Astrocyte (in vitro differentiated cells and primary cell): ENCODE results near the gene IPCEF1. TPM values are rescaled to one million over a fixed set of nuclear protein-coding genes. Genes with fewer than 3 reads are reported as not detected.
A peak's percentile ranks its signal among the peaks of the same experiment; 100 is the strongest.

ENCODE experiments used
- DNase-seq: peaks from one replicate; pipeline ENCODE4 v3.0.0-alpha.2; 2010; ENCODE audit warnings: low read depth
- FAIRE-seq: peaks from 2 replicates; lab custom pipeline; 2011; peaks lifted over from hg19 to GRCh38; lab: Jason Lieb, UNC
- H2AFZ ChIP-seq: 2 replicates; pipeline ENCODE4 v1.6.0; 2012; ENCODE audit warnings: low read depth, low read length, inconsistent platforms
- H3K27ac ChIP-seq: 2 replicates; pipeline ENCODE4 v1.5.1; 2011; ENCODE audit warnings: low read depth, low read length, inconsistent platforms
- H3K27me3 ChIP-seq: 2 replicates; pipeline ENCODE4 v1.6.0; 2011; ENCODE audit warnings: low read length, inconsistent platforms; ENCODE audit not compliant: insufficient read depth
- H3K36me3 ChIP-seq: 2 replicates; pipeline ENCODE4 v1.5.1; 2011; ENCODE audit warnings: low read length, inconsistent platforms; ENCODE audit not compliant: insufficient read depth
- H3K4me1 ChIP-seq: 2 replicates; pipeline ENCODE4 v1.5.1; 2011; ENCODE audit warnings: low read length, inconsistent platforms; ENCODE audit not compliant: insufficient read depth
- H3K4me2 ChIP-seq: 2 replicates; pipeline ENCODE4 v1.6.0; 2012; ENCODE audit warnings: low read length, inconsistent platforms
- H3K4me3 ChIP-seq: 2 replicates; pipeline ENCODE4 v1.5.1; 2011; ENCODE audit warnings: low read depth, mild to moderate bottlenecking, low read length, inconsistent platforms; ENCODE audit not compliant: insufficient read depth
- H3K79me2 ChIP-seq: 2 replicates; pipeline ENCODE4 v1.6.0; 2012; ENCODE audit warnings: mild to moderate bottlenecking, low read length, inconsistent platforms; ENCODE audit not compliant: insufficient read depth
- H3K9ac ChIP-seq: 2 replicates; pipeline ENCODE4 v1.6.0; 2012; ENCODE audit warnings: mild to moderate bottlenecking, low read length, inconsistent platforms
- H3K9me3 ChIP-seq: 2 replicates; pipeline ENCODE4 v1.5.1; 2012; ENCODE audit warnings: low read depth, mild to moderate bottlenecking, low read length, inconsistent platforms; ENCODE audit not compliant: insufficient read depth
- H4K20me1 ChIP-seq: 2 replicates; pipeline ENCODE4 v1.6.0; 2012; ENCODE audit warnings: low read length, inconsistent platforms; ENCODE audit not compliant: insufficient read depth
- H3K27ac Mint-ChIP-seq: one replicate; pipeline ENCODE4 v1.8.0; 2021; ENCODE audit warnings: mild to moderate bottlenecking, mixed read lengths; ENCODE audit not compliant: unreplicated experiment
- H3K27me3 Mint-ChIP-seq: one replicate; pipeline ENCODE4 v1.8.0; 2021; ENCODE audit warnings: low read depth, mixed read lengths; ENCODE audit not compliant: unreplicated experiment
- H3K36me3 Mint-ChIP-seq: one replicate; pipeline ENCODE4 v1.8.0; 2021; ENCODE audit warnings: low read depth, mixed read lengths; ENCODE audit not compliant: unreplicated experiment
- H3K4me1 Mint-ChIP-seq: one replicate; pipeline ENCODE4 v1.8.0; 2021; ENCODE audit warnings: low read depth, mixed read lengths; ENCODE audit not compliant: unreplicated experiment
- H3K4me3 Mint-ChIP-seq: one replicate; pipeline ENCODE4 v1.8.0; 2021; ENCODE audit warnings: mild to moderate bottlenecking, moderate library complexity, mixed read lengths; ENCODE audit not compliant: unreplicated experiment
- H3K9me3 Mint-ChIP-seq: one replicate; pipeline ENCODE4 v1.8.0; 2021; ENCODE audit warnings: mild to moderate bottlenecking, mixed read lengths; ENCODE audit not compliant: unreplicated experiment
- EZH2 ChIP-seq: IDR thresholded peaks from 2 replicates; pipeline ENCODE4 v1.6.1; 2012; ENCODE audit warnings: mild to moderate bottlenecking, low read length, inconsistent platforms; ENCODE audit not compliant: insufficient read depth
- total RNA-seq: library from RNA; stranded (reverse); gene quantifications from 2 replicates; pipeline ENCODE4 v1.2.1, GENCODE V29; 2021
- TF ChIP-seq, protein P1 (sequence below): IDR thresholded peaks from 2 replicates; pipeline ENCODE4 v1.5.1; 2011; ENCODE audit warnings: low read depth, mild to moderate bottlenecking, inconsistent platforms, low read length, moderate library complexity; ENCODE audit not compliant: insufficient read depth

Gene IPCEF1
- total RNA-seq, 1 donor from 2014 or later = 0.16 TPM

DNA sequence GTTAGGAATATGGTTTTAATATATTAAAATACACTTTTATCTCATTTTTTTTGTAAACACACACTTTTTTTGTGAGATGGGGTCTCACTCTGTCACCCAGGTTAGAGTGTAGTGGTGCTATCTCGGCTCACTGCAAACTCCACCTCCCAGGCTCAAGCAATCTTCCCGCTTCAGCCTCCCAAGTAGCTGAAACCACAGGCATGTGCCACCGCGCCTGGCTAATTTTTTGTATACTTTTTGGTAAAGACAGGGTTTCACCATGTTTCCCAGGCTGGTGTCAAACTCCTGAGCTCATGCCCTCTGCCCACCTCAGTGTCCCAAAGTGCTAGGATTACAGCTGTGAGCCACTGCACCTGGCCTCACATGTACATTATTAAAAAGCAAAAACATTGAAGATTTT, 10.8 kb downstream of the IPCEF1 start:
- Histone ChIP-seq H3K9ac (no peak overlapping the region), H3K9me3 (no peaks in the 10 kb centered on the region), H3K27me3 (no peaks in the 10 kb centered on the region), H3K36me3 (no peaks in the 10 kb centered on the region), H3K27ac (no peak overlapping the region), H4K20me1 (no peaks in the 10 kb centered on the region), H3K4me1 (peaks cover 12% of the 10 kb centered on the region), H3K4me3 (no peak overlapping the region), H3K79me2 (no peaks in the 10 kb centered on the region), H2AFZ (no peak overlapping the region), H3K4me2 (no peak overlapping the region)
- H3K27ac Mint-ChIP-seq = no peak overlapping the region
- no peak for FAIRE-seq
- DNase-seq = no peak
- H3K9me3 Mint-ChIP-seq = no peaks in the 10 kb centered on the region
- no peak overlapping the region for H3K4me3 Mint-ChIP-seq
- H3K36me3 Mint-ChIP-seq = no peaks in the 10 kb centered on the region
- no peaks in the 10 kb centered on the region for H3K27me3 Mint-ChIP-seq
- H3K4me1 Mint-ChIP-seq = peaks cover 17% of the 10 kb centered on the region
- TF ChIP-seq, protein P1, sequence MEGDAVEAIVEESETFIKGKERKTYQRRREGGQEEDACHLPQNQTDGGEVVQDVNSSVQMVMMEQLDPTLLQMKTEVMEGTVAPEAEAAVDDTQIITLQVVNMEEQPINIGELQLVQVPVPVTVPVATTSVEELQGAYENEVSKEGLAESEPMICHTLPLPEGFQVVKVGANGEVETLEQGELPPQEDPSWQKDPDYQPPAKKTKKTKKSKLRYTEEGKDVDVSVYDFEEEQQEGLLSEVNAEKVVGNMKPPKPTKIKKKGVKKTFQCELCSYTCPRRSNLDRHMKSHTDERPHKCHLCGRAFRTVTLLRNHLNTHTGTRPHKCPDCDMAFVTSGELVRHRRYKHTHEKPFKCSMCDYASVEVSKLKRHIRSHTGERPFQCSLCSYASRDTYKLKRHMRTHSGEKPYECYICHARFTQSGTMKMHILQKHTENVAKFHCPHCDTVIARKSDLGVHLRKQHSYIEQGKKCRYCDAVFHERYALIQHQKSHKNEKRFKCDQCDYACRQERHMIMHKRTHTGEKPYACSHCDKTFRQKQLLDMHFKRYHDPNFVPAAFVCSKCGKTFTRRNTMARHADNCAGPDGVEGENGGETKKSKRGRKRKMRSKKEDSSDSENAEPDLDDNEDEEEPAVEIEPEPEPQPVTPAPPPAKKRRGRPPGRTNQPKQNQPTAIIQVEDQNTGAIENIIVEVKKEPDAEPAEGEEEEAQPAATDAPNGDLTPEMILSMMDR = no peak
- no peak for TF ChIP-seq EZH2

DNA sequence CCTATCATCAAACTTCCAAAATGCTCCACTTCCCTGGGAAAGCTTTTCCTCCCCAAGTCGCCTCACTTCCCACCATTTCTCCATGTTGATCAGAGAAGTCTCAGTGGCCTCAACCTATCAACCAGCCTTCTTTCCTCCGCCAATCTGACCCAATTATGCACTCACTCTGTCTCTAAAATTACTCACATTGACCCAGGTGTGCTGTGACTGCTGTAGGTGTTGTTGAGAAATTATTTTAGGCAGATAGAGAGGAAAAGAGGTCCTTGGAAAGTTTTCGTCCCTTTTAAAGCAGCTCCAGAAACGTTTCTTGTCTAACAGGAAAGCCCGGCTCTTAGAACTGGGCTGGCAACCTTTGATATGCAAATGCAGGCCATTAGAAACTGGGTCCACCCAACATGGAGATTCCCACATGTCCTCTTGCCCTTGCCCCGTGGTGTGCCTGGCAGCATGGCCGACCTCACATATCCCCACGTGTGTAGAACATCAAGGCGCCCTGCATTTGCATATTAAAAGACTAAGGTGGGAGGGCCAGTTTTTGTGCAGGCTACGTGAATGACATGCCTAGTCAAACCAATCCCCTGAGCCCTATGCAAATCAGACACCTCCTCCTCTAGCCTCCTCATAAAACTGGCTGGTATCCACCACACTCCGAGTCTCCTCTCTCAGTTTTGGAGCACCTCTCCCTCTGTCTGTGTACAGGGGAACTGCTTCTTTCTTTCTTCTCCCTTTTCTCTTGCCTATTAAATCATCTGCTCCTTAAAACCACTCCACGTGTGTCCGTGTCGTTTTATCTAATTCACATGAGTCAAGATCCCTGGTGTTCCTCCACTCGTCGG, 12.9 kb downstream of the IPCEF1 start:
- peak overlapping the region; percentile 24 for H2AFZ ChIP-seq
- no peak overlapping the region for H3K9ac ChIP-seq
- H3K4me1 ChIP-seq = peaks cover 12% of the 10 kb centered on the region
- no peaks in the 10 kb centered on the region for H4K20me1 ChIP-seq
- H3K27ac Mint-ChIP-seq = no peak overlapping the region
- H3K36me3 Mint-ChIP-seq = no peaks in the 10 kb centered on the region
- H3K4me3 Mint-ChIP-seq = no peak overlapping the region
- no peak for TF ChIP-seq EZH2
- TF ChIP-seq, protein P1 = peak; percentile 33
- H3K4me2 ChIP-seq = peak overlapping the region; percentile 38
- no peaks in the 10 kb centered on the region for H3K79me2 ChIP-seq
- no peaks in the 10 kb centered on the region for H3K36me3 ChIP-seq
- H3K4me3 ChIP-seq = no peak overlapping the region
- H3K9me3 Mint-ChIP-seq = no peaks in the 10 kb centered on the region
- peaks cover 17% of the 10 kb centered on the region for H3K4me1 Mint-ChIP-seq
- H3K27me3 Mint-ChIP-seq = no peaks in the 10 kb centered on the region
- no peaks in the 10 kb centered on the region for H3K9me3 ChIP-seq
- FAIRE-seq (no peak), DNase-seq (peak; percentile 57)
- no peak overlapping the region for H3K27ac ChIP-seq
- no peaks in the 10 kb centered on the region for H3K27me3 ChIP-seq

DNA sequence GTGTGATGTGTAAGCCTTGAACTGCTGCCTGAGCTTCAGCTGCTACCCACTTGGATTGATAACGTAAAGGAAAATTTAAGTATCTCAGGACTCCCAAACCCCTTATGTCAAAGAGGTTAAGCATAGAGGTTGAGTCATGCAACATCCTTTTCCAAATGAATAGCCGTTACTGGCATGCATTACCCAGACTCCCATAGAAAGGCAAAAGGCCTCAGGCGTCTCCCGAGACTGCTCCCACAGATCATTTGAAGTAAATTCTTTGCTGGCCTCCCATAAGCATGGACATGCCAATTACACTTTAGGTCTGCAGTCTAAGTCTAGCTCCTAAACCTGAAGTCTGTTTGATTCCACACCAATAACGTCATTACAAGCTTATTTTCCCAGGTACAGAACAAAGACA, 14.7 kb downstream of the IPCEF1 start:
- Histone ChIP-seq H3K36me3 (no peaks in the 10 kb centered on the region), H3K79me2 (no peaks in the 10 kb centered on the region), H3K4me3 (no peak overlapping the region), H3K4me2 (no peak overlapping the region), H3K9ac (no peak overlapping the region), H3K4me1 (peaks cover 12% of the 10 kb centered on the region), H4K20me1 (no peaks in the 10 kb centered on the region), H2AFZ (no peak overlapping the region), H3K27ac (no peak overlapping the region), H3K27me3 (no peaks in the 10 kb centered on the region), H3K9me3 (no peaks in the 10 kb centered on the region)
- Mint-ChIP-seq H3K4me3 (no peak overlapping the region), H3K27ac (no peak overlapping the region), H3K9me3 (no peaks in the 10 kb centered on the region), H3K4me1 (peaks cover 10% of the 10 kb centered on the region), H3K36me3 (no peaks in the 10 kb centered on the region), H3K27me3 (no peaks in the 10 kb centered on the region)
- DNase-seq (peak; percentile 35), FAIRE-seq (no peak)
- TF ChIP-seq, protein P1 = no peak
